Endodermal cell (in vitro differentiated cells): ENCODE data around the gene FAM153A. TPM values are rescaled to one million over a fixed set of nuclear protein-coding genes. Genes with fewer than 3 reads are reported as not detected.
A peak's percentile ranks its signal among the peaks of the same experiment; 100 is the strongest.
"Not testable (repeated sequence)": the region's sequence is repeated elsewhere in the genome, so short reads cannot be mapped to it uniquely, and the experiment has no call there.

Experiments used
- DNase-seq: peaks from one replicate; pipeline ENCODE4 v3.0.0-alpha.2; 2017
- H3K27ac ChIP-seq: 2 replicates; pipeline ENCODE4 v1.5.1; 2013; ENCODE audit warnings: mild to moderate bottlenecking, low read depth, low read length, moderate library complexity
- H3K27me3 ChIP-seq: 2 replicates; pipeline ENCODE4 v1.6.1; 2013; ENCODE audit warnings: mild to moderate bottlenecking, low read length, moderate library complexity; ENCODE audit not compliant: insufficient read depth, control insufficient read depth, poor library complexity, severe bottlenecking
- H3K36me3 ChIP-seq: 2 replicates; pipeline ENCODE4 v1.7.0; 2013; ENCODE audit warnings: mild to moderate bottlenecking, low read length, moderate library complexity; ENCODE audit not compliant: control insufficient read depth, insufficient read depth
- H3K4me1 ChIP-seq: one replicate; pipeline ENCODE4 v1.7.0; 2013; ENCODE audit warnings: low read length; ENCODE audit not compliant: control insufficient read depth, insufficient read depth
- H3K4me3 ChIP-seq: 2 replicates; pipeline ENCODE4 v1.5.1; 2013; ENCODE audit warnings: mild to moderate bottlenecking, low read length, moderate library complexity
- H3K9ac ChIP-seq: 2 replicates; pipeline ENCODE4 v1.6.1; 2013; ENCODE audit warnings: mild to moderate bottlenecking, low read length, moderate library complexity; ENCODE audit not compliant: poor library complexity, severe bottlenecking; ENCODE audit errors: extremely low read depth
- H3K9me3 ChIP-seq: 2 replicates; pipeline ENCODE4 v1.6.1; 2013; ENCODE audit warnings: mild to moderate bottlenecking, low read length, moderate library complexity; ENCODE audit not compliant: control insufficient read depth
- H3K27ac Mint-ChIP-seq: 2 replicates; pipeline ENCODE4 v1.8.0; 2020; ENCODE audit warnings: mixed read lengths
- H3K27me3 Mint-ChIP-seq: 2 replicates; pipeline ENCODE4 v1.8.0; 2021; ENCODE audit warnings: mild to moderate bottlenecking, mixed read lengths; ENCODE audit not compliant: insufficient read depth
- H3K36me3 Mint-ChIP-seq: 2 replicates; pipeline ENCODE4 v1.8.0; 2020; ENCODE audit warnings: low read depth, mixed read lengths
- H3K4me1 Mint-ChIP-seq: 2 replicates; pipeline ENCODE4 v1.8.0; 2020; ENCODE audit warnings: mixed read lengths
- H3K4me3 Mint-ChIP-seq: 2 replicates; pipeline ENCODE4 v1.8.0; 2020; ENCODE audit warnings: mild to moderate bottlenecking, moderate library complexity, mixed read lengths
- H3K9me3 Mint-ChIP-seq: 2 replicates; pipeline ENCODE4 v1.8.0; 2020; ENCODE audit warnings: mild to moderate bottlenecking, mixed read lengths
- WGBS, 2 experiments: methylation state at CpG; one replicate each; pipeline versions ENCODE4 v1.1.5 to v1.1.7; 2013; ENCODE audit warnings: missing lambda C conversion rate in 2 of 2, mixed read lengths in 1 of 2; ENCODE audit not compliant: insufficient coverage in 1 of 2, insufficient read length in 1 of 2; 5-methylcytosine and 5-hydroxymethylcytosine counted together
- total RNA-seq, 2 donors: library from RNA; stranded (reverse); fragmentation: NEBNext Ultra II Directional in 1 of 2; extraction: Animal tissue kit (Norgen Biotek cat#: 25700) in 1 of 2; gene quantifications; 2 replicates in 1 of 2; 3 replicates in 1 of 2; pipeline ENCODE4 v1.2.1, GENCODE V29; 2021
- TF ChIP-seq, protein P1 (sequence below): fragments of 200-600 bp; sonication (generic); conservative IDR thresholded peaks from 2 replicates; pipeline ENCODE4 v1.5.0; 2021; ENCODE audit warnings: antibody characterized with exemption, mild to moderate bottlenecking

Gene FAM153A
- total RNA-seq, 2 donors from 2014 or later = not detected

DNA sequence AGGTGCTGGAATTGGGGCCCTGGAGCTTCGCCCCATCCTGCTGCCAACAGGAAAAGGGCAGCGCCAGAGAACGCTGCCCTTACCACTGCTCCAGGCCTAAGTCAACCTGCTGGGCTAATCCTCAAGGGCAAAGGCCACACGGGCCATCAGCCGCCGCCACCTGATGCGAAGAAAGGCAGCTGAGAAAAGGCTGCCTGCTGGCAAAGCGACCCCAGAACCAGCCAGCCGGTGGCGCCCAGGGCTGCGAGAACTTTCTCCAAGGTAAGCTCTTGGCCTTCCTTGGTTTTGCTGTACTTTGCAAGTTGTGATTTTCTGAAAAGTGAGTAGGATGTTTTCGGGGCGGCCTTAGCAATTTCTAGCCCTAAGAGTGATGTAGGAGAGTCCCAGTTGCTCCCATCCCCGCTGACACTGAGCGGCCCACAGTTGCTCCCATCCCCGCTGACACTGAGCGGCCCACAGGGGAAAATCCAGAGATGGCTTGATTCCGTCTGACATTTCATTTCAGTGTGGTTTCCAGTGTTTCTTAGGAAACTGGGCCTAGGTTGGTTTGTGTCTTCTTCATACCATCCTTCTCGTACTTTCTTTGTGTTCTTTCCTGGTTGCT lies 15.6 kb upstream of the FAM153A start:
- not testable (repeated sequence) for H3K36me3 Mint-ChIP-seq, H3K4me1 Mint-ChIP-seq, H3K27ac ChIP-seq, H3K36me3 ChIP-seq, H3K9me3 ChIP-seq, H3K4me3 Mint-ChIP-seq, H3K4me1 ChIP-seq, H3K9me3 Mint-ChIP-seq, H3K4me3 ChIP-seq, H3K27me3 ChIP-seq, H3K9ac ChIP-seq, H3K27me3 Mint-ChIP-seq, H3K27ac Mint-ChIP-seq
- peak; percentile 56 for DNase-seq
- TF ChIP-seq, protein P1, sequence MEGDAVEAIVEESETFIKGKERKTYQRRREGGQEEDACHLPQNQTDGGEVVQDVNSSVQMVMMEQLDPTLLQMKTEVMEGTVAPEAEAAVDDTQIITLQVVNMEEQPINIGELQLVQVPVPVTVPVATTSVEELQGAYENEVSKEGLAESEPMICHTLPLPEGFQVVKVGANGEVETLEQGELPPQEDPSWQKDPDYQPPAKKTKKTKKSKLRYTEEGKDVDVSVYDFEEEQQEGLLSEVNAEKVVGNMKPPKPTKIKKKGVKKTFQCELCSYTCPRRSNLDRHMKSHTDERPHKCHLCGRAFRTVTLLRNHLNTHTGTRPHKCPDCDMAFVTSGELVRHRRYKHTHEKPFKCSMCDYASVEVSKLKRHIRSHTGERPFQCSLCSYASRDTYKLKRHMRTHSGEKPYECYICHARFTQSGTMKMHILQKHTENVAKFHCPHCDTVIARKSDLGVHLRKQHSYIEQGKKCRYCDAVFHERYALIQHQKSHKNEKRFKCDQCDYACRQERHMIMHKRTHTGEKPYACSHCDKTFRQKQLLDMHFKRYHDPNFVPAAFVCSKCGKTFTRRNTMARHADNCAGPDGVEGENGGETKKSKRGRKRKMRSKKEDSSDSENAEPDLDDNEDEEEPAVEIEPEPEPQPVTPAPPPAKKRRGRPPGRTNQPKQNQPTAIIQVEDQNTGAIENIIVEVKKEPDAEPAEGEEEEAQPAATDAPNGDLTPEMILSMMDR = peak; percentile 20
- WGBS, 2 experiments = 88% methylated on average over 7 of the region's 19 CpGs; no CpG with 5 or more reads in 1 of the 2 experiments

- H3K4me1 Mint-ChIP-seq, H3K9me3 ChIP-seq, DNase-seq, H3K36me3 Mint-ChIP-seq, H3K9ac ChIP-seq, H3K27me3 ChIP-seq, H3K4me3 ChIP-seq, H3K9me3 Mint-ChIP-seq, H3K4me1 ChIP-seq, H3K4me3 Mint-ChIP-seq, H3K27ac ChIP-seq, H3K27me3 Mint-ChIP-seq, H3K27ac Mint-ChIP-seq, H3K36me3 ChIP-seq: not testable (repeated sequence)
- 76% methylated on average over 3 of the region's 9 CpGs; no CpG with 5 or more reads in 1 of the 2 experiments for WGBS, 2 experiments
Observed at GRCh38 chr5:177793272-177793671, 10.6 kb upstream of the FAM153A start.

DNA sequence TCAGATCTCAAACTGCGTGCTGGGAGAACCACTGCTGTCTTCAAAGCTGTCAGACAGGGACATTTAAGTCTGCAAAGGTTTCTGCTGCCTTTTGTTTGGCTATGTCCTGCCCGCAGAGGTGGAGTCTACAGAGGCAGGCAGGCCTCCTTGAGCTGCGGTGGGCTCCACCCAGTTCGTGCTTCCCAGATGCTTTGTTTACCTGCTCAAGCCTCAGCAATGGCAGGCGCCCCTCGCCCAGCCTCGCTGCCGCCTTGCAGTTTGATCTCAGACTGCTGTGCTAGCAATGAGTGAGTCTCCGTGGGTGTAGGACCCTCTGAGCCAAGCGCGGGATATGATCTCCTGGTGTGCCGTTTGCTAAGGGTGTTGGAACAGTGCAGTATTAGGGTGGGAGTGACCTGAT lies 8.9 kb upstream of the FAM153A start:
- not testable (repeated sequence) for H3K9me3 ChIP-seq, H3K4me3 ChIP-seq, H3K27ac Mint-ChIP-seq, H3K4me3 Mint-ChIP-seq, H3K9me3 Mint-ChIP-seq, H3K36me3 ChIP-seq, H3K27ac ChIP-seq, H3K9ac ChIP-seq, H3K27me3 ChIP-seq, H3K4me1 Mint-ChIP-seq, H3K36me3 Mint-ChIP-seq, DNase-seq, H3K4me1 ChIP-seq, H3K27me3 Mint-ChIP-seq
- 92% methylated on average over 1 of the region's 12 CpGs; no CpG with 5 or more reads in 1 of the 2 experiments for WGBS, 2 experiments

GRCh38 chr5:177782169-177782568 lies 530 bp downstream of the FAM153A start:
- not testable (repeated sequence) for H3K36me3 Mint-ChIP-seq, H3K27me3 Mint-ChIP-seq, H3K9me3 Mint-ChIP-seq, H3K4me1 Mint-ChIP-seq, H3K9ac ChIP-seq, H3K36me3 ChIP-seq, DNase-seq, H3K4me3 ChIP-seq, H3K4me1 ChIP-seq, H3K4me3 Mint-ChIP-seq, H3K27ac Mint-ChIP-seq, H3K27ac ChIP-seq, H3K27me3 ChIP-seq, H3K9me3 ChIP-seq
- WGBS, 2 experiments = no CpG with 5 or more reads among the region's 23 CpGs

DNA sequence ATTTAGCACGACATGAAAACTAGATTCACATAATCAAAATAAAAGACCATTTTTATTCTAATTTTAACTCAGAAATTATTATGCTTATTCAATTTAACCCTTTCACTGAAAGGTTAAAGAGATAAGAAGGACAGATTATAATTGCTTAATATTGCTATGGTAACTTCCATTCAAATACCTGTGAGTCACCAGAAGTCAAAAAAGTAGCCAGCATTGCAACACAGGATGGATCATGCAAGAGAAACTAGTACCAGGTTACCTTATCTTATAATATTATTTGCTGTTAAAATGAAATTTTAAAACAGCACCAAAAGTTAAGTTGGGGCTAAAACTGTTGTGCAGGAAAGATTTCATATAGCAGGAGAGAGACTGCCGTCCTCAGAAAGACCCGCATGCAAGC lies 11.5 kb downstream of the FAM153A start:
- WGBS, 2 experiments = no CpG with 5 or more reads among the region's 3 CpGs
- not testable (repeated sequence) for DNase-seq, H3K4me1 ChIP-seq, H3K36me3 Mint-ChIP-seq, H3K4me3 Mint-ChIP-seq, H3K36me3 ChIP-seq, H3K4me3 ChIP-seq, H3K9me3 Mint-ChIP-seq, H3K27ac Mint-ChIP-seq, H3K9ac ChIP-seq, H3K4me1 Mint-ChIP-seq, H3K27me3 Mint-ChIP-seq, H3K27me3 ChIP-seq, H3K27ac ChIP-seq, H3K9me3 ChIP-seq

DNA sequence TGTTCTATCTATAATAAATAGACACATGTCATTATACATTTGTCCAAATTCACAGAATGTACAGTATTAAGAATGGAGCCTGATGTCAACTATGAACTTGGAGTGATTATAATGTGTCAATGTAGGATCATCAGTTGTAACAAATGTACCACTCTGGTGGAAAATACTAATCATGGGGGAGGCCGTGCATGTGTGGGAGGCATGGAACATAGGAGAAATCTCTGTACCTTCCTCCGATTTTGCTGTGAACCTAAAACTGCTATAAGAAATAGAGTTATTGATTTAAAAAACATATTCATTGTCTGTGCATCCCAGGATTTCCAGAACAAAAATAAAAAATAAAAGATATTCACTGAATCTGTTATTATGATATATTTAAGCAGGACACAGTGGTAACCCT lies 12.1 kb downstream of the FAM153A start:
- not testable (repeated sequence) for DNase-seq, H3K9me3 Mint-ChIP-seq, H3K4me3 ChIP-seq, H3K27me3 ChIP-seq, H3K9me3 ChIP-seq, H3K36me3 ChIP-seq, H3K27ac ChIP-seq, H3K4me1 ChIP-seq, H3K27ac Mint-ChIP-seq, H3K36me3 Mint-ChIP-seq, H3K9ac ChIP-seq, H3K27me3 Mint-ChIP-seq, H3K4me1 Mint-ChIP-seq, H3K4me3 Mint-ChIP-seq
- 100% methylated on average over 1 of the region's 2 CpGs; no CpG with 5 or more reads in 1 of the 2 experiments for WGBS, 2 experiments
